Esophagus squamous epithelium (tissue), 5 donors: Measurements from ENCODE around the gene AP1G2. TPM values are rescaled to one million over a fixed set of nuclear protein-coding genes. Genes with fewer than 3 reads are reported as not detected.

Experiments used
- DNase-seq: peaks from one replicate; lab custom pipeline; 2025; lab: John Stamatoyannopoulos, UW
- H3K27ac ChIP-seq, 4 donors: fragments of 200-600 bp; sonication (generic); one replicate each; pipeline ENCODE4 v1.5.1; 2016 to 2019; ENCODE audit warnings: mild to moderate bottlenecking in 1 of 4
- H3K27me3 ChIP-seq, 4 donors: fragments of 200-600 bp; sonication (generic); 1 replicate in 3 of 4; 2 replicates in 1 of 4; pipeline versions ENCODE4 v1.5.1 to v1.6.0; 2017 to 2021; ENCODE audit warnings: antibody characterized with exemption in 1 of 4
- H3K36me3 ChIP-seq, 3 donors: fragments of 200-600 bp; sonication (generic); one replicate each; pipeline ENCODE4 v1.5.1; 2016 to 2019
- H3K4me1 ChIP-seq, 3 donors: fragments of 200-600 bp; sonication (generic); one replicate each; pipeline ENCODE4 v1.5.1; 2017 to 2019
- H3K4me3 ChIP-seq, 4 donors: fragments of 200-600 bp; sonication (generic); 1 replicate in 3 of 4; 2 replicates in 1 of 4; pipeline ENCODE4 v1.5.1; 2016 to 2019; ENCODE audit warnings: mild to moderate bottlenecking in 2 of 4, moderate library complexity in 1 of 4
- H3K9me3 ChIP-seq, 3 donors: fragments of 200-600 bp; sonication (generic); one replicate each; pipeline ENCODE4 v1.5.1; 2016 to 2019
- POLR2A ChIP-seq, 4 donors: fragments of 450-650 bp; IDR thresholded peaks; one replicate each; pipeline ENCODE4 v1.6.1; 2017; ENCODE audit warnings: antibody characterized with exemption in 4 of 4, mild to moderate bottlenecking in 4 of 4, moderate library complexity in 3 of 4
- WGBS, 2 donors: methylation state at CpG; one replicate each; pipeline ENCODE4 v1.1.5; 2018; 5-methylcytosine and 5-hydroxymethylcytosine counted together
- intact Hi-C: fragments of 100-400 bp; cut with DNase I; formaldehyde crosslinking; loops from one replicate; pipeline ENCODE4 v1.15.0; 2022
- total RNA-seq, 4 donors: library from RNA; depleted of rRNA; stranded (reverse); fragments of >200 nt; gene quantifications; one replicate each; pipeline ENCODE4 v1.1.0, GENCODE V29; 2016
- TF ChIP-seq, protein P1 (sequence below), 6 experiments: fragments of 450-650 bp in 4 of 6; fragments of 200-600 bp in 2 of 6; sonication (generic) in 2 of 6; IDR thresholded peaks; one replicate each; pipeline ENCODE4 v1.5.1; 2016 to 2019; ENCODE audit warnings: antibody characterized with exemption in 6 of 6, mild to moderate bottlenecking in 4 of 6, moderate library complexity in 4 of 6
- donor health status: DM: yes; HTN: yes; CAD: no.

Gene AP1G2
- total RNA-seq, 4 donors from 2014 or later, result 58.0 to 116 (median 68.6) TPM

- intact Hi-C loops, result no loop called here
- WGBS, 2 donors, result 83 to 100% methylated on average over 1 to 4 of the region's 7 CpGs
- DNase-seq, result no peak
- no peaks in the 10 kb centered on the region for H3K4me1 ChIP-seq
- no peak overlapping the region for H3K27ac ChIP-seq
- H3K9me3 ChIP-seq, result no peaks in the 10 kb centered on the region
- no peaks in the 10 kb centered on the region for H3K27me3 ChIP-seq
- TF ChIP-seq, protein P1, sequence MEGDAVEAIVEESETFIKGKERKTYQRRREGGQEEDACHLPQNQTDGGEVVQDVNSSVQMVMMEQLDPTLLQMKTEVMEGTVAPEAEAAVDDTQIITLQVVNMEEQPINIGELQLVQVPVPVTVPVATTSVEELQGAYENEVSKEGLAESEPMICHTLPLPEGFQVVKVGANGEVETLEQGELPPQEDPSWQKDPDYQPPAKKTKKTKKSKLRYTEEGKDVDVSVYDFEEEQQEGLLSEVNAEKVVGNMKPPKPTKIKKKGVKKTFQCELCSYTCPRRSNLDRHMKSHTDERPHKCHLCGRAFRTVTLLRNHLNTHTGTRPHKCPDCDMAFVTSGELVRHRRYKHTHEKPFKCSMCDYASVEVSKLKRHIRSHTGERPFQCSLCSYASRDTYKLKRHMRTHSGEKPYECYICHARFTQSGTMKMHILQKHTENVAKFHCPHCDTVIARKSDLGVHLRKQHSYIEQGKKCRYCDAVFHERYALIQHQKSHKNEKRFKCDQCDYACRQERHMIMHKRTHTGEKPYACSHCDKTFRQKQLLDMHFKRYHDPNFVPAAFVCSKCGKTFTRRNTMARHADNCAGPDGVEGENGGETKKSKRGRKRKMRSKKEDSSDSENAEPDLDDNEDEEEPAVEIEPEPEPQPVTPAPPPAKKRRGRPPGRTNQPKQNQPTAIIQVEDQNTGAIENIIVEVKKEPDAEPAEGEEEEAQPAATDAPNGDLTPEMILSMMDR (IDR thresholded peaks at IDR 0.05), result no peak
- TF ChIP-seq POLR2A (IDR thresholded peaks at IDR 0.05), result no peak
- no peak overlapping the region for H3K4me3 ChIP-seq
- no peaks in the 10 kb centered on the region for H3K36me3 ChIP-seq
These were observed 34.9 kb downstream of the AP1G2 start for GRCh38 chr14:23532658-23533057.

DNA sequence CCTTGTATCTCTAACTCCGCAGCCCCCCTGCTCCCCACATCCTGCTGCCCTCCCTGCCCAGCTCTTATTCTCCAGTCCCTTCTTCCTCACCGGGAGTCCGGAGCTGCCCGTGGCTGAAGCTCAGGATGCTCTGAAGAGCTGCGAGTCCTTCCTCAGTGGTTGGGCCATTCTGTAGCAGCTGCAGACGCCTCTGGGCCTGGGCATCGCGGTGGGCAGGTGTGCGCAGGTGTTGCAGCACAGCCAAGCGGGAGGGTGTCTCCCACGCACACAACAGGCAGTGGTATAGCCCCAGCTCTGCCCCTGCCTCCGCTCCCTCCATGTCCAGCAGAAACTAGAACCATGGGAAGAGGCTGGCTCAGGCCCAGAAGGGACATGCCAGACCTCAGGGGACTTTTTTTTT is 36.2 kb downstream of the AP1G2 start:
- no peak for DNase-seq
- intact Hi-C loops, result no loop called here
- TF ChIP-seq, protein P1 (IDR thresholded peaks at IDR 0.05), result no peak
- no peak for TF ChIP-seq POLR2A (IDR thresholded peaks at IDR 0.05)
- Histone ChIP-seq H3K36me3 (no peaks in the 10 kb centered on the region), H3K9me3 (no peaks in the 10 kb centered on the region), H3K4me1 (no peaks in the 10 kb centered on the region), H3K27ac (no peak overlapping the region), H3K27me3 (no peaks in the 10 kb centered on the region), H3K4me3 (no peak overlapping the region)
- 85 to 90% methylated on average over 1 to 6 of the region's 12 CpGs for WGBS, 2 donors

DNA sequence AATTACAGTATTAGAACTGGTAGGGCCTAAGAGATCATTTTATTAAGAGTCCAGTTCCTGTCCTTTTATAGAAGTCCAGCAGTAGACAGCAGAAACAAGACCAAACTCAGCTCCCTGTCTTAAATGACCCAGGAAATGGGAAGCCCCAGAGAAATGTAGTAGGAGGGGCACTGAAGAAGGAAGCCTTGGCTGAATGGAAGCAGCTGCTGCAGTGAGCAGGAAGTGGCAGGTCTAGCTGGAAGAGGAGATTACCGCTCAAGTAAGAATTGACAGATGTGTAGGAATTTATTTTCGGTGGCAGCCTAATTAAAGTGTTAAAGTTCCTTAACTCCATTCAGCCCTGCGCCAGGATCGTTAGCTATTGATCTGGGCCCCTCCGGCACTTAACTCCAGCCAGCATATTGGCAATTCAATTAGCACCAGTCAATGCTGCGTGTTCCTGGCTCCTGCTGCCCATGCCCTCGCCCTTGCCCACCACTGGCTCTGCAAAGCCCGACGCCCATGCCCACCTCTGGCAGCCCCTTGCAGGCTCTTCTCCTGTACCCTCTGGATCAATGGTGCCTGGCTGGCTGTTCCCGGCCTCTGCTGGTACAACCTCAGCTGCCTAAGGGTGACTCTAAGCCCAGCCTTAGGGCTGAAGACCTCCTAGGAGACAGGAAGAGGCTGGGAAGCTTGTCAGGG is 37.1 kb downstream of the AP1G2 start:
- 71 to 79% methylated on average over 10 of the region's 10 CpGs for WGBS, 2 donors
- DNase-seq, result no peak
- intact Hi-C loops, result no loop called here

GRCh38 chr14:23529016-23529415 is 38.6 kb downstream of the AP1G2 start:
- 89 to 92% methylated on average over 3 of the region's 3 CpGs for WGBS, 2 donors
- intact Hi-C loops, result no loop called here
- H3K27me3 ChIP-seq, result no peaks in the 10 kb centered on the region
- H3K9me3 ChIP-seq, result no peaks in the 10 kb centered on the region
- H3K4me3 ChIP-seq, result no peak overlapping the region
- H3K4me1 ChIP-seq, result no peaks in the 10 kb centered on the region
- TF ChIP-seq, protein P1 (IDR thresholded peaks at IDR 0.05), result no peak
- TF ChIP-seq POLR2A (IDR thresholded peaks at IDR 0.05), result no peak
- no peak overlapping the region for H3K27ac ChIP-seq
- no peak for DNase-seq
- H3K36me3 ChIP-seq, result no peaks in the 10 kb centered on the region

More for the DNA sequence above, 37.1 kb downstream of the AP1G2 start:
- TF ChIP-seq POLR2A (IDR thresholded peaks at IDR 0.05), result no peak
- TF ChIP-seq, protein P1 (IDR thresholded peaks at IDR 0.05), result no peak
- no peaks in the 10 kb centered on the region for H3K9me3 ChIP-seq
- no peaks in the 10 kb centered on the region for H3K4me1 ChIP-seq
- H3K27me3 ChIP-seq, result no peaks in the 10 kb centered on the region
- no peak overlapping the region for H3K4me3 ChIP-seq
- no peaks in the 10 kb centered on the region for H3K36me3 ChIP-seq
- H3K27ac ChIP-seq, result no peak overlapping the region

DNA sequence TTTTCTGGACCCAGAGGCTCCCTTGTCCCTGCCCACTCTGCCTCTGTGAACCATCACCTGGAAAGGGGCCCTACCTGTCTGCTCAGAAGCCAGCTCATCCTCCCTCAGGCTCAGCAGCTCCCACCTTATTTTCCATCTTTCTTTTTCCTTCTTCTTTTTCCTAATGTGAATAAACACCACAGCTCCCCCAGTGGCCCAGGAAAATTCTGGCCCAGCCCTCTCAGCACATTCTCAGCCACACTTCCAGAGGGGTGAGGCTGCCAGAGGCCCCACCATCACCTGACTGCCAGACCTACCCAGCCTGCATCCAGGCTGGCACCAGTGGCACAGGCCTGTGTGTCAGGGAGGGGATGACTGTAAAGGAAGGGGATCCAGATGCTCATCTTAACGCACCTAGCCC is 39.0 kb downstream of the AP1G2 start:
- Histone ChIP-seq H3K4me1 (no peaks in the 10 kb centered on the region), H3K27me3 (no peaks in the 10 kb centered on the region), H3K36me3 (no peaks in the 10 kb centered on the region), H3K27ac (no peak overlapping the region), H3K4me3 (no peak overlapping the region), H3K9me3 (no peaks in the 10 kb centered on the region)
- no peak for DNase-seq
- TF ChIP-seq POLR2A (IDR thresholded peaks at IDR 0.05), result no peak
- TF ChIP-seq, protein P1 (IDR thresholded peaks at IDR 0.05), result no peak
- WGBS, 2 donors, result 45 to 67% methylated on average over 1 of the region's 1 CpG
- intact Hi-C loops, result no loop called here
